GM18519 (cell line): Measurements from ENCODE around the gene PTPRD.
"Not testable (repeated sequence)": the region's sequence is repeated elsewhere in the genome, so short reads cannot be mapped to it uniquely, and the experiment has no call there.

Experiments
- ATAC-seq: cut with Tn5 transposase; IDR thresholded peaks from one replicate; pipeline ENCODE4 v1.9.1; 2021; ENCODE audit warnings: mild to moderate bottlenecking, moderate library complexity; ENCODE audit not compliant: unreplicated experiment, low FRiP score

The PTPRD gene

DNA sequence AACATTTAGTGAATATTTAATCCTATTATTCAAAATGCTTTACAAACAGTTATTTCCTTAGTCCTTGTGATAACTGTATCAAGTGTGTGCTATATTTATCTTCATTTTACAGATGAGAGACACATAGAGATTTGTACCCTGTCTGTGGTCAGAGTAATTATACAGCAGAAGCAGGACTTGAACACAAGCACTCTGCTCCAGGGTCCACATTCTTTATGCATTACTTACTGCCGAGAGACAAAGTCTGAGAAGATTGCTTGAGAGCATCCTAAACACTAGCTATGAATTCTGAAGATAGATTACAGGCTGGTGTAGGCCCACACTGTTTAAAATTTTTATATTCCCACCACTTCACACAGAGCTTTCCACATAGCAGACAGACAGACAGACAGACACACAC, 1887.2 kb downstream of the PTPRD start:
- ATAC-seq, result no peak

GRCh38 chr9:8724284-8725018, 1888.4 kb downstream of the PTPRD start:
- ATAC-seq, result no peak

DNA sequence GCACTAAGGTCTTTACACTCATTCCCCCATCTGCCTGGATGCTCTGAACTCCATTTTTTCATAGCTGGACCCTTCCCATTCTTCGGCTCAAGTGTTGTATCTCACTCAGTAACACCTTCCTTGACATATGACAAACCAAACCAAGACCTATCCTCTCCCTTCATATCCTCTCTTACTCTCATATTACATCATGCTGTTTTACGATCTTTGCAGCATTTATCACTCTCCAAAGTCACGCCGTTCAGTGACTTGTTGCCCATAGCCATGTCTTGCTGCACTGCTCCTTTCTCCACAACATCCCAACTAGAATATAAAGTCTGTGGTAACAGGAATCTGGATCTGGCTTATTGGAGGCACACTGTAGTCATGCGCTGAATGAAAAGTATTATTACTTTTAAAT, 1889.6 kb downstream of the PTPRD start:
- ATAC-seq, result no peak

DNA sequence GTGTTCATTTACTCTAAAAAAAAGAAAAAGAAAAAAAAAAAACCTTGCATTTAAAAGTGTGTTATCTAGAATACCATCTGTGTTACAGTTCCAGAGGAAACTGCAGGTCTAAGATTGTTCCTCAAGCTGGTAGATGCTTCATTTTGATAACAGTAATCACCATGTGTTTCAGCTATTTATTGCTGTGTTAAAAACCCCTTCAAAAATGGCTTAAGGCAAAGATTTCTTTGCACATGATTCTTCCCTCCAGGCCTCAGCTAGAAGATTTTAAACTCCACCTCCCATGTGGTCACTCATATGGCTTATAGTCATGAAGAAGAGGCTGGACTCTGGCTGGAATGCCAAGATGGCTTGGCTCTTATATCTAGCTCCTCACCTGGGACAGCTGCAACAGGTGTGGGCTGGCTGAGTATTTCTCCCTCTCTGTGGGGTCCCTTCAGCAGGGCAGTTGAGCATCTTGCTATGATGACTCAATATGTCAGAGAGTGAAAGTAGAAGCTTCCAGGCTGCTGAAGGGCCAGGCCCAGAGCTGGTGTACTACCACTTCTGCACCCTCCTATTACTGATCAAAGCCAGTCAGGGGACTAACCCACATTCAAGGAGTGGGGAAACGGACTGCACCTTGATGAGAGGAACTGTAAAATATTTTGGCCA, 1892.8 kb downstream of the PTPRD start:
- no peak for ATAC-seq

DNA sequence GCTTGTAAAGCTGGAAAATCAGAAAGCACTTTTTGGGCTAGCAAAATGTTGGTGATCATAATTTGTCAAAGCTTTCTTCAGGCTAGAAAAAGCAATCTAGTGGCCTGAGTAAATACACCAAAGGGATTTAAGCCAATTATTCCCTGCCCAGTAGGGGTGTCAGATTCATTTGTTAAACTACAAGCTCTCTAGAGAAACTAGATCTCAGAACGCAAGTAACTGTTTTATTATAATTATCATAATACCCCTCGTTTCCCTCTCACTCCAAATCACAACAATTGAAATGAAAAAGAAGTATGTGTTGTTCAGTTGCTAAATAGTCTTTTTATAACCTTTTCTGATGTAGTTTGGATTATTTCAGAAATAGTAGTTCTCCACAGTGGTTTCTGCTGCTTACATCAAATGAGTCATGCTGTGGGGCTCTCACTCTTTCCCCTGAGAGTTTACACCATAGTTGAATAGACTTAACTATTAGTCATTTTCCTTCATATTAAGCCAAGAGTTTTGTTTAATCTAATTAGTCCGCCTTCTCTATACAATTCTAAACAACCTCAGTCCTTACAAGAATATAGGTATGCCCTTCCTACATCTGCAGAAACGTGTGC, 1894.6 kb downstream of the PTPRD start:
- ATAC-seq, result no peak

- no peak for ATAC-seq
These were observed 1895.7 kb downstream of the PTPRD start for GRCh38 chr9:8717146-8717545.

DNA sequence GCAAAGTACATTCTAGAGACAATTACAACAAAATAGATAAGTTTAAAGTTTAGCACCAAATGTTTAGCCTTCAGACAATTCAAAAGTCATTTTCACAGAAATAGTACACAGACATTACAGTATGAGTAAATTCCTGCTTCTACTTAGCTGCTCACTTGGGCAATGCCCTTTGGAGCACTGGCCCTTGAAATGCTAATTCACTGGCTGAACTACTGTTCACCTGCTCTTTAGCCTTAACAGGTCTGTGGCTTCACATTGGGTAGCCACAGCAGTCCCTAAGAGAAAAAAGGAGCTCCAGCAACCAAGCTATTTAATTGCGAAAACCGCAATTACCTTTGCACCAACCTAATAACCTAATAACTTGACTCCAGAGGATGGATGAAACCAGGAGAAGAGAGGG, 1897.0 kb downstream of the PTPRD start:
- no peak for ATAC-seq

DNA sequence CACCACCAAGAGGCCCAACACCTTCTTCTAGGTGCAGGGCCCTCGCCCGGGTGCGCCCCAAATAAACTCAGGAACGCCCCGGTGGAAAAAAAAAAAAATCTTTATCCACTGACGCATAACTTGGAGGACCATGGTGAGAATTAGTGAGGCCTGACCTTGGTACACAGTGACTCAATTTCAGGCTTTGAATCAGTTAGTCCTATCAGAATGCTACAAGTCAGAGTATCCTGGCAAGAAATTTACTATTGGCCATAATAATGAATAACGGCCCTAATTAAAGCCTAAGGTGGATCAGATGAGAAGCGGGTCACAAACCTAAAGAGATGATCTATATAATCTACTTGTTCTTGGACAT, 1899.0 kb downstream of the PTPRD start:
- no peak for ATAC-seq

GRCh38 chr9:8713149-8713810, 1899.5 kb downstream of the PTPRD start:
- no peak for ATAC-seq

DNA sequence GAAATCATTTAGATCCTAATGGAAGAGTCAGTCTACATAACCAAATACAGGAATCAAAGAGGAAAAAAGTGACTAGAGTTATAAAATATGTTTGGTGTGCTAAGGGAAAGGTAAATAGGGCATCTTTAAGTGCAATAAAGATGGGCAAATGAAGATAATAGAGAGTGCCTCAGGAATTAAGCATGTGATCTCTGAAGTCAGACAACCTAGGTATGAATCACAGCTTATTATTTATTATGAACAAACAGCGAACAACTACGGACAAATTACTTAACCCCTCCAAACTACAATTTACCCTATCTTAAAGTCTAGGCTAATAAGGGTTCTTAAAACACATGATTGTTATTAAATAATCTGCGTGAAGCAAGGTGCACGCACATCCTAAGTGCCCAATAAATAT, 1903.1 kb downstream of the PTPRD start:
- ATAC-seq, result no peak

- ATAC-seq, result no peak
These were observed 1904.1 kb downstream of the PTPRD start for GRCh38 chr9:8708728-8709127.

DNA sequence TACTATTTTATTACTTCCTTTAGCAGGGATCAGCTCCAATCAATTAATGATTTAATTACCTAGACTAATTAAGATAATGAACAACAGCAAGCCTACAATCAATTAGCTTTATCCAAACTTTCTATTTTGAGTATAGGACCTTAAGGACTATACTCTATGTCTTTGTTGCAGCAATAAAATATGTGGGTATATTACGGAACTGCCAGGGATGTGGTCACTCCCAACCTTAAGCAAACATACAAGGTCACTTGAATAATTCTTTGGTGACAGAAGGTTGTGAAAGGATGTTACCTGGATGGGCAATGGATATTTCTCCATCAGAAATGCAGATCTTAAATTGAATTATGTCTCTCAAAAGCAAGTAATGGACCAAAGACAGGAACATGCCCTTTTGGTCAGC, 1905.8 kb downstream of the PTPRD start:
- ATAC-seq, result no peak

DNA sequence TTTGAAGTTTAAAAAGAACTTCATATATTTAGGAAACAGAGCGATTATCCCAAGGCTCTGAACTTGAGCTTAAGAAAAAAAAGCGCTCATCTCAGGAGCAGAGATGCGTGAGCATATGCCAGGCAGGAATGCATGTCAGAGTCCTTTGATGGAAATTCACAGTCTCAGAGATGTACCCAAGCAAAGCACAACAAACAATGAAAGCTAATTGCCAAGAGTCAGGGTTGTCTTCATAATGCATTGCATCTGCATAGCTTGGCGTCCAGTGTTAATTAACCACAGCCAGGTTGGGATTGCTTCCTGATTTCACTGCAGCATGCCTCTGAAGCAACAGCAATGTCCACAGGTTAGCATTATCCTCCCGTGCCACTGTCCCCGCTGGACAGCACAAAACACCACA, 1906.3 kb downstream of the PTPRD start:
- ATAC-seq, result no peak

- no peak for ATAC-seq
These were observed 1906.9 kb downstream of the PTPRD start for GRCh38 chr9:8705861-8706260.

- no peak for ATAC-seq
These were observed 1908.9 kb downstream of the PTPRD start for GRCh38 chr9:8703904-8704303.

DNA sequence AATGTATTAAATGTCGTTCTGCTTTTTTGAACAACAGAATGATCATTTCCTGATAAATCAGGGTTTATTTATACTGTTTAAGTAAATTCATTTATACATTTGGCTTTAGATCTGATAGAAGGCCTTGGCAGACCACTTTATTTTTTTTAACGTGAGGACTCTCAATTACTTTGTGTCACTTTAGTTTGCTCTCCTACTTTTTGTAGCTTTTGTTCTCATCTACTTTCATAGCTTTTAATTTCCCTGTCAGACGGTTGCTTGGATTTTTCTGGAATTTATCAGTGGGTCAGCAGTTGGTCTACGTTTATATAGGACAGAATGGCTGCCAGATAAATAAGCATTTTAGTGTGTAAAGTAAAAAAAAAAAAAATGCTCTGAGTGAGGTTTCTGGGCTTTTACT, 1910.9 kb downstream of the PTPRD start:
- ATAC-seq, result no peak

GRCh38 chr9:8697565-8697964, 1915.2 kb downstream of the PTPRD start:
- not testable (repeated sequence) for ATAC-seq

DNA sequence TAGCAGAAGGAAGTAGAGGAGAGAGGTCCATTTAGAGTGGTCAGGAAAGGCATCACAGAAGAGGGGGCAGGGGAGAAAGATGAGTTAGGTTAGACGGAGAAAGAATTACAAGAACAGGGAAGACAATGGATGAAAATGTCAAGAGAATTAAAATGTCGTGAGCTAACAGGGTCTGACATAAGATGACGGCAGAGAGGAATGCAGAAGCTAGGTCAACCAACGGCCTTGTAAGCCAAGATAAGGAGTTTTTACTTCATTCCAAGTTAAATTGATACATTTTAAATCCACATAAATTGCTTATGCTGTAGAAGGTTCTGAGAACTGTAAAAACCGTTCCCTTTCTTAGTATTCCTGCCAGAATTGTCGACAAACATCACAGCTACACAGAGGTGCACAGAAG, 1916.3 kb downstream of the PTPRD start:
- no peak for ATAC-seq

DNA sequence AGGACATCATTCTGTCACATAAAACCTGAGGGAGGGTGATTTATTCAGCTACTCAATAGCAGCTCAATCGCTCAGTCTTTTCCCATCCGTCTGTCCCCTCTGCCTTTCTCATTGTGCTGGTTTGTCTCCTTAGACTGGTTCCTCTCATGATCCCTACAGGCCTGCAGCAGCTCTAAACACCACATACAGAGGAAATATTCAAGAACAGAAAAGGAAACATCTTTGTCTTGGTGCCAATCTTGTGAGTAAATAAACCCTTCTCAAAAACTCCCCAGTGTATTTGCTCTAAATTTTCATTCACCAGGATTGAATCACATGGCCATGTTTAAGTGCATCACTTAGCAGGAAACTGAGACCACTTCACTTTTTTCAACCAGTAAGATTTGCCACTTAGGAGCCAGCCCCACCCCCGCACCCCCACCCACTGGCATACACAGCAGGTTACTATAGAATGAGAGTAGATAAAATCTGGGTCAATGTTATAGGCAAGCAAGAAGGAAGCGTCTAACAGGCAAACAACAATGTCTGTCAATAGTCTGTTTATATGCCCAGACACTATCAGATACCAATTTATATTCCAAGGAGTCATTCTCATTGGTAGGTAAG, 1917.7 kb downstream of the PTPRD start:
- ATAC-seq, result no peak

DNA sequence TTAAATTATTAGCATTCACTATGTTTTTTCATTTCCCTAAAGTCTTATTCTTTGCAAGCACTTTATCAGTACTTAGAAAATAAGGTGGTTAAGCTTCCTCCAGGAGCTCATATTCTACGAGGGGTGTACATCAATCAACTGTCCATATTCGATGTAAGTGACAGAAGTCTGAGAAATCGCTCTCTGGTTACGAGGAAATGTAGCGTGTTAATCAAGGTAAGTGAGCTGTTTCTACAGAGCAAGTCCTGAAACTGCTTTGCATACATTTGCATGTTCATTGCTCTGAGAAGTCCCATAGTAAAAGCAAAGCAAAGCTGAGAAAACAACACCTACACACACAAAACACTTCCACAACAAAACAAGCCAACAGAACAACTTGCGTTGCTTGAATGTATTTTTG, 1919.3 kb downstream of the PTPRD start:
- no peak for ATAC-seq

- ATAC-seq, result no peak
These were observed 1926.3 kb downstream of the PTPRD start for GRCh38 chr9:8686516-8686915.
